PC-3 (cell line): Measurements from ENCODE around the gene FAM124A. TPM values are rescaled to one million over a fixed set of nuclear protein-coding genes. Genes with fewer than 3 reads are reported as not detected.
A peak's percentile ranks its signal among the peaks of the same experiment; 100 is the strongest.

Source experiments
- ATAC-seq: fragments of 200-7000 bp; cut with Tn5 transposase; 2 replicates; pipeline ENCODE4 v1.9.1; 2020; ENCODE audit warnings: mild to moderate bottlenecking, moderate library complexity
- BruUV-seq: library from RNA; stranded (reverse); fragments of 400-500 nt; replicated peaks from 2 replicates; lab custom pipeline; 2021; lab: Mats Ljungman, UMichigan
- CTCF ChIA-PET: fragments of 300-600 bp; sonication (Branson Sonifier 250); formaldehyde crosslinking; loops from one replicate; lab custom pipeline; 2022; ENCODE audit warnings: antibody characterized with exemption; lab: Charles Lee
- POLR2A ChIA-PET: fragments of 300-600 bp; sonication (Branson Sonifier 250); formaldehyde crosslinking; loops from one replicate; lab custom pipeline; 2022; ENCODE audit warnings: antibody characterized with exemption; ENCODE audit not compliant: unreplicated experiment; lab: Charles Lee
- DNase-seq: peaks from one replicate; pipeline ENCODE4 v3.0.0-alpha.2; 2015
- H2AFZ ChIP-seq: fragments of 300-600 bp; sonication (generic); 2 replicates; pipeline ENCODE4 v1.6.0; 2016; ENCODE audit warnings: antibody characterized with exemption, low read length
- H3F3A ChIP-seq: fragments of 300-600 bp; sonication (generic); one replicate; pipeline ENCODE4 v1.6.0; 2017; ENCODE audit warnings: antibody characterized with exemption, low read length, control low read depth, mild to moderate bottlenecking; ENCODE audit not compliant: unreplicated experiment
- H3K27ac ChIP-seq: fragments of 300-600 bp; sonication (generic); 2 replicates; pipeline ENCODE4 v1.5.1; 2016; ENCODE audit warnings: mild to moderate bottlenecking, low read length
- H3K27me3 ChIP-seq: fragments of 300-600 bp; sonication (generic); 2 replicates; pipeline ENCODE4 v1.6.1; 2016; ENCODE audit warnings: low read length, mixed read lengths
- H3K36me3 ChIP-seq: fragments of 300-600 bp; sonication (generic); 2 replicates; pipeline ENCODE4 v1.6.1; 2016; ENCODE audit warnings: low read depth, mixed run types, low read length, mixed read lengths
- H3K4me1 ChIP-seq: fragments of 300-600 bp; sonication (generic); 2 replicates; pipeline ENCODE4 v1.5.1; 2016; ENCODE audit warnings: low read length; ENCODE audit not compliant: insufficient read depth
- H3K4me2 ChIP-seq: fragments of 300-600 bp; sonication (generic); 2 replicates; pipeline ENCODE4 v1.6.0; 2016; ENCODE audit warnings: low read length
- H3K4me3 ChIP-seq: fragments of 300-600 bp; sonication (generic); 2 replicates; pipeline ENCODE4 v1.5.1; 2016; ENCODE audit warnings: mild to moderate bottlenecking, low read length, mixed read lengths
- H3K79me2 ChIP-seq: fragments of 300-600 bp; sonication (generic); 2 replicates; pipeline ENCODE4 v1.6.1; 2017; ENCODE audit warnings: low read length, mixed read lengths
- H3K9ac ChIP-seq: fragments of 300-600 bp; sonication (generic); 2 replicates; pipeline ENCODE4 v1.6.0; 2016; ENCODE audit warnings: mild to moderate bottlenecking, low read length
- H3K9me2 ChIP-seq: fragments of 300-600 bp; sonication (generic); replicated peaks from 2 replicates; pipeline ENCODE4 v1.6.1; 2016; ENCODE audit warnings: mixed run types, low read length, mixed read lengths
- H3K9me3 ChIP-seq: fragments of 300-600 bp; sonication (generic); 2 replicates; pipeline ENCODE4 v1.6.1; 2016; ENCODE audit warnings: low read length, mixed read lengths
- H4K20me1 ChIP-seq: fragments of 300-600 bp; sonication (generic); 2 replicates; pipeline ENCODE4 v1.6.1; 2016; ENCODE audit warnings: low read length, mixed read lengths
- EZH2 ChIP-seq: fragments of 300-600 bp; sonication (generic); IDR thresholded peaks from one replicate; pipeline ENCODE4 v1.6.1; 2017; ENCODE audit warnings: antibody characterized with exemption, mild to moderate bottlenecking, low read length; ENCODE audit not compliant: unreplicated experiment
- EZH2phosphoT487 ChIP-seq: fragments of 300-600 bp; sonication (generic); IDR thresholded peaks from 2 replicates; pipeline ENCODE4 v1.6.1; 2018; ENCODE audit warnings: mild to moderate bottlenecking, antibody characterized with exemption, low read length, borderline replicate concordance
- intact Hi-C: fragments of 100-400 bp; cut with micrococcal nuclease; formaldehyde crosslinking; loops from 2 replicates; pipeline ENCODE4 v1.9.0; 2023
- total RNA-seq: library from RNA; depleted of rRNA; stranded (reverse); fragments of >200 nt; gene quantifications from 2 replicates; pipeline ENCODE4 v1.2.3, GENCODE V29; 2014
- TF ChIP-seq, protein P1 (sequence below): fragments of 300-600 bp; sonication (generic); conservative IDR thresholded peaks from 2 replicates; pipeline ENCODE4 v1.5.1; 2017; ENCODE audit warnings: antibody characterized with exemption, low read depth, mild to moderate bottlenecking, low read length

FAM124A gene
- total RNA-seq, 1 experiment from 2014 or later = 1.1 TPM

DNA sequence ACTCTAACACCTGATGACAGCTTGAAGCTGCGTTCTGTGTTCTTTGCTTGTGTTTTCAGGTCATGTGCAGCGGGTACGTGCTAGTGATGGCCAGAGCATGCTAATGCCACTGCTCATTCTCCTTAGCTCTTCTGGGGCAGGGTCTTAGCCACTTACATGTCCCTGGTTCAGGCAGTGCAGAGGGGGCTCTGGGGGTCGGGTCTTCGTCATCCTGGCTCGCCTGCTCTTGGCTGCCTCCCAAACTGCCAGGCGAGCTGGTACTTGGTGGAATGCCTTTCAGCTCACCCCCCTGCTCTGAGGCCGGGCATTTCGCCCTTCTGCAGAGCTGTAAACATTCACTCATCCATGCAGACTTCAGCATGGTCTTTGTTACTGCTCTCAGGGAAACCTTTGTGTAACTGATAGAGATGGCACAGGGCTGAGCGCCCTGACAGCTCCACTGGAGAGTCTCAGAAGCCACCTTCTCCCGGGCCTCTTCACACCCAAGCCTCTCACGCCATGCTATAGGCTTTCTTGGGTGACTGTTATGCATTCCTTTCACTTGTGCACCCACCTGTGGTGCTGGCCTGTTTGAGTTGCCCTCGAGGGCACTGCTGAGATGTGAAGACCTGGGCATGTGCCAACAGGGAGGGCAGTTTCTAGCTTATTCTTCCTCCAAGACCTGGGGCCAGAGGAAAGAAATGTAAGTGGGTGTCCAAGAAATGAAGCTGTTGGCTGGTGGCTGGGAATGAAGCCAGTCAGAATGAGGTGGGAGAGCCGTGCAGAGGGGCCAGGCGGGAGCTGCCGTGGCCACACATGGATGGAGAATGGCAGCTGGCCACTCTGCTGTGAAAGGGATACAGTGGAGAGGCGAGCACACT is 24.4 kb downstream of the FAM124A start:
- POLR2A ChIA-PET = no interaction called here
- no peak for DNase-seq
- Histone ChIP-seq H2AFZ (no peak overlapping the region), H3K4me3 (no peak overlapping the region), H3K9me3 (no peaks in the 10 kb centered on the region), H3K9ac (no peak overlapping the region), H3K4me1 (peaks cover 13% of the 10 kb centered on the region), H3F3A (no peaks in the 10 kb centered on the region), H3K9me2 (no peaks in the 10 kb centered on the region), H4K20me1 (no peaks in the 10 kb centered on the region), H3K4me2 (no peak overlapping the region), H3K36me3 (no peaks in the 10 kb centered on the region), H3K79me2 (no peaks in the 10 kb centered on the region), H3K27me3 (no peaks in the 10 kb centered on the region), H3K27ac (no peak overlapping the region)
- intact Hi-C loops = no loop called here
- no peak for ATAC-seq
- CTCF ChIA-PET = no interaction called here
- no TSS peak for BruUV-seq
- TF ChIP-seq, protein P1, sequence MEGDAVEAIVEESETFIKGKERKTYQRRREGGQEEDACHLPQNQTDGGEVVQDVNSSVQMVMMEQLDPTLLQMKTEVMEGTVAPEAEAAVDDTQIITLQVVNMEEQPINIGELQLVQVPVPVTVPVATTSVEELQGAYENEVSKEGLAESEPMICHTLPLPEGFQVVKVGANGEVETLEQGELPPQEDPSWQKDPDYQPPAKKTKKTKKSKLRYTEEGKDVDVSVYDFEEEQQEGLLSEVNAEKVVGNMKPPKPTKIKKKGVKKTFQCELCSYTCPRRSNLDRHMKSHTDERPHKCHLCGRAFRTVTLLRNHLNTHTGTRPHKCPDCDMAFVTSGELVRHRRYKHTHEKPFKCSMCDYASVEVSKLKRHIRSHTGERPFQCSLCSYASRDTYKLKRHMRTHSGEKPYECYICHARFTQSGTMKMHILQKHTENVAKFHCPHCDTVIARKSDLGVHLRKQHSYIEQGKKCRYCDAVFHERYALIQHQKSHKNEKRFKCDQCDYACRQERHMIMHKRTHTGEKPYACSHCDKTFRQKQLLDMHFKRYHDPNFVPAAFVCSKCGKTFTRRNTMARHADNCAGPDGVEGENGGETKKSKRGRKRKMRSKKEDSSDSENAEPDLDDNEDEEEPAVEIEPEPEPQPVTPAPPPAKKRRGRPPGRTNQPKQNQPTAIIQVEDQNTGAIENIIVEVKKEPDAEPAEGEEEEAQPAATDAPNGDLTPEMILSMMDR = no peak
- no peak for TF ChIP-seq EZH2

DNA sequence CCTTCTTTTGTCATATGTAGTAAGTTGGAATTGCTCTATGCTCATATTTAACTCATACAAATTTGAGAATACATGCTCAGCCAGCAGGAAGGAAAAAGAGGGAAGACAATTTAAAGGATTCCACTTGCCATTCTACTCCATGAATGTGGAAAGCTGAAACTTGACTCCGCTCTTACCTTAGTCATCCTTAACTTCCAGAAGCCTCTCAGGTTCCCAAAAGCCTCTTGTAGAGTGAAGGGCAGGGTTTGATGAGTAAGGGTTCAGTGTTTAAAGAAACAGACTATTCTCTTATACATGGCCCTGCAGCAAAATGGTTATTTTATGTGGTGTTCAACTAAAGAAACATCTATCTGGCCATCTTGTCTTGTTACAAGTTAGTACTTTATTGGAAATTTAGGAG is 27.1 kb downstream of the FAM124A start:
- Histone ChIP-seq H3K27ac (no peak overlapping the region), H3K9me2 (no peaks in the 10 kb centered on the region), H3K9me3 (no peaks in the 10 kb centered on the region), H3K36me3 (no peaks in the 10 kb centered on the region), H3K9ac (no peak overlapping the region), H3K4me3 (no peak overlapping the region), H3K79me2 (no peaks in the 10 kb centered on the region), H2AFZ (no peak overlapping the region), H3K4me2 (peak overlapping the region; percentile 6; the same call in 1 of the 2 replicates), H4K20me1 (no peaks in the 10 kb centered on the region), H3K27me3 (no peaks in the 10 kb centered on the region), H3K4me1 (peaks cover 13% of the 10 kb centered on the region), H3F3A (no peaks in the 10 kb centered on the region)
- CTCF ChIA-PET = no interaction called here
- BruUV-seq = no TSS peak
- TF ChIP-seq, protein P1 = no peak
- TF ChIP-seq EZH2phosphoT487 (no peak), EZH2 (no peak)
- POLR2A ChIA-PET = no interaction called here
- intact Hi-C loops = no loop called here
- ATAC-seq = peak; percentile 99
- peak; percentile 75 for DNase-seq
